Endothelial cell of umbilical vein (primary cell): ENCODE measurements around the gene OPRL1.

ENCODE experiments used
- EZH2 ChIP-seq: IDR thresholded peaks from 2 replicates; pipeline ENCODE4 v1.6.1; 2012; ENCODE audit warnings: borderline replicate concordance, low read depth, mild to moderate bottlenecking, moderate library complexity, low read length, inconsistent platforms; ENCODE audit not compliant: severe bottlenecking
- FOS ChIP-seq: IDR thresholded peaks from 2 replicates; pipeline ENCODE4 v1.6.1; 2011; ENCODE audit warnings: mild to moderate bottlenecking, low read length, moderate library complexity, borderline replicate concordance; ENCODE audit not compliant: insufficient read depth
- GATA2 ChIP-seq: IDR thresholded peaks from 2 replicates; pipeline ENCODE4 v1.7.0; 2011; ENCODE audit warnings: low read depth, mild to moderate bottlenecking, moderate library complexity, mixed read lengths, low read length; ENCODE audit not compliant: insufficient read length, insufficient read depth
- JUN ChIP-seq: IDR thresholded peaks from 2 replicates; pipeline ENCODE4 v1.6.1; 2011; ENCODE audit warnings: borderline replicate concordance, low read depth; ENCODE audit not compliant: insufficient read length, insufficient read depth
- MYC ChIP-seq: IDR thresholded peaks from one replicate; pipeline ENCODE4 v1.6.1; 2011; ENCODE audit warnings: mild to moderate bottlenecking, low read depth, low read length
- POLR2A ChIP-seq: IDR thresholded peaks from 2 replicates; pipeline ENCODE4 v1.6.1; 2012; ENCODE audit warnings: low read depth, mild to moderate bottlenecking, control low read depth, low read length
- POLR2AphosphoS5 ChIP-seq: IDR thresholded peaks from 2 replicates; pipeline ENCODE4 v1.6.1; 2012; ENCODE audit warnings: low read depth, mild to moderate bottlenecking, control low read depth, low read length, moderate library complexity; ENCODE audit not compliant: insufficient read depth
- TF ChIP-seq, protein P1 (sequence below), 2 donors: IDR thresholded peaks; 1 replicate in 1 of 2; 2 replicates in 1 of 2; pipeline ENCODE4 v1.5.1; 2011; ENCODE audit warnings: low read length in 2 of 2, mild to moderate bottlenecking in 2 of 2, moderate library complexity in 2 of 2, control low read depth in 1 of 2, inconsistent platforms in 1 of 2, low read depth in 1 of 2; ENCODE audit not compliant: insufficient read depth in 1 of 2; ENCODE audit errors: extremely low read depth in 1 of 2
- TF ChIP-seq, protein P2 (sequence below): IDR thresholded peaks from 2 replicates; pipeline ENCODE4 v1.6.1; 2011; ENCODE audit not compliant: insufficient read depth, insufficient read length

DNA sequence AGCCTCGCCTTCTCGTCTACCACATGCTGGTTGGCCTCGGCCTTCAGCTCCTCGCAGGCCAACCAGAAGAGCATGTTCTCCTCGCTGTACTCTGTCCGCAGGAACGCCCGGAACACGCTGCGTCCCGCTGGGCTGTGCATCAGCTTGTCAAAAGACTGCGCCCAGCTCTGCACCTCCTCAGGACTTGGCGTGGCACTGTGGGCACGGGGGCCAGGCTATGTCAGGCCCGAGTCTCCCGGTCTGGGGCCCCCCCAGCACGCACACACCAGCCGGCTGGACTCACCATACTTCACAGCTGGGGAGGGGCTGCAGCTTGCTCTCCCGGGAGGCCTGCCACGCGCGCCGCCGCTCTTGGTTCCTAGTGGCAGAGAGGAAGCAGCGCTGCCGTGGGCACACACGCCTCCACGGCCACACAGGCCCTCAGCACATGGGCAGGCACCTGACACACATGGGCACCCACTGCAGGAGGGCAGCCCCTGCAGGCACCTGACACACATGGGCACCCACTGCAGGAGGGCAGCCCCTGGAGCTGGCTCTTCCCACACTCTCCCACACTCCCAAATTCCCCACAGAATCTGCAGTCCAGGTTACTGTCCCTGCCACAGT is 5.6 kb upstream of the OPRL1 start:
- TF ChIP-seq, protein P1, sequence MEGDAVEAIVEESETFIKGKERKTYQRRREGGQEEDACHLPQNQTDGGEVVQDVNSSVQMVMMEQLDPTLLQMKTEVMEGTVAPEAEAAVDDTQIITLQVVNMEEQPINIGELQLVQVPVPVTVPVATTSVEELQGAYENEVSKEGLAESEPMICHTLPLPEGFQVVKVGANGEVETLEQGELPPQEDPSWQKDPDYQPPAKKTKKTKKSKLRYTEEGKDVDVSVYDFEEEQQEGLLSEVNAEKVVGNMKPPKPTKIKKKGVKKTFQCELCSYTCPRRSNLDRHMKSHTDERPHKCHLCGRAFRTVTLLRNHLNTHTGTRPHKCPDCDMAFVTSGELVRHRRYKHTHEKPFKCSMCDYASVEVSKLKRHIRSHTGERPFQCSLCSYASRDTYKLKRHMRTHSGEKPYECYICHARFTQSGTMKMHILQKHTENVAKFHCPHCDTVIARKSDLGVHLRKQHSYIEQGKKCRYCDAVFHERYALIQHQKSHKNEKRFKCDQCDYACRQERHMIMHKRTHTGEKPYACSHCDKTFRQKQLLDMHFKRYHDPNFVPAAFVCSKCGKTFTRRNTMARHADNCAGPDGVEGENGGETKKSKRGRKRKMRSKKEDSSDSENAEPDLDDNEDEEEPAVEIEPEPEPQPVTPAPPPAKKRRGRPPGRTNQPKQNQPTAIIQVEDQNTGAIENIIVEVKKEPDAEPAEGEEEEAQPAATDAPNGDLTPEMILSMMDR (IDR thresholded peaks at IDR 0.05; ENCODE audit: extremely low read depth in 1 of 2, insufficient read depth in 1 of 2, low read depth in 1 of 2, low read length in 2 of 2), result no peak
- no peak for TF ChIP-seq JUN
- no peak for TF ChIP-seq POLR2AphosphoS5
- no peak for TF ChIP-seq EZH2
- no peak for TF ChIP-seq GATA2
- no peak for TF ChIP-seq POLR2A
- TF ChIP-seq, protein P2, sequence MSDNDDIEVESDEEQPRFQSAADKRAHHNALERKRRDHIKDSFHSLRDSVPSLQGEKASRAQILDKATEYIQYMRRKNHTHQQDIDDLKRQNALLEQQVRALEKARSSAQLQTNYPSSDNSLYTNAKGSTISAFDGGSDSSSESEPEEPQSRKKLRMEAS, result no peak
- no peak for TF ChIP-seq MYC
- TF ChIP-seq FOS, result no peak
